Measurements from ENCODE around the gene GRM5.
"Not testable (repeated sequence)": the region's sequence is repeated elsewhere in the genome, so short reads cannot be mapped to it uniquely, and the experiment has no call there.

DNA sequence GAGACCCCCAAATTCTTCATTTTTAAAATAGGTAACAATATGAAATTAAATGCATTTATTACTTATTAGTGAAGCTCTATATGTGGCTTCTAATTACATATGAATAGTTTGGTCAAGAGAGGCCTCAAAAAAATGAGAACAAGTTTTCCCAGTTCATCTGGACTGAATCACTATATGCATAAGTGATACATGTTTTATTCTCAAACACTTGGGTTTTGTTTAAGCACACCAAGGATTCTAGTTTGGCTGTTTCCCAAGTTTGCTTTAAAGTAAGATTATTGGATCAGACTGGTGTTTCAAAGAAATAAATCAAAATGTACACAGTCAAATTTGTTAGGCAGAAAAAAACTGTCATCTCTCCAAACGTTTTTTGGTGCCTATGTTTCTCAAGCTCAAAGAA is 136.1 kb downstream of the GRM5 start:
- TF ChIP-seq, protein P1, sequence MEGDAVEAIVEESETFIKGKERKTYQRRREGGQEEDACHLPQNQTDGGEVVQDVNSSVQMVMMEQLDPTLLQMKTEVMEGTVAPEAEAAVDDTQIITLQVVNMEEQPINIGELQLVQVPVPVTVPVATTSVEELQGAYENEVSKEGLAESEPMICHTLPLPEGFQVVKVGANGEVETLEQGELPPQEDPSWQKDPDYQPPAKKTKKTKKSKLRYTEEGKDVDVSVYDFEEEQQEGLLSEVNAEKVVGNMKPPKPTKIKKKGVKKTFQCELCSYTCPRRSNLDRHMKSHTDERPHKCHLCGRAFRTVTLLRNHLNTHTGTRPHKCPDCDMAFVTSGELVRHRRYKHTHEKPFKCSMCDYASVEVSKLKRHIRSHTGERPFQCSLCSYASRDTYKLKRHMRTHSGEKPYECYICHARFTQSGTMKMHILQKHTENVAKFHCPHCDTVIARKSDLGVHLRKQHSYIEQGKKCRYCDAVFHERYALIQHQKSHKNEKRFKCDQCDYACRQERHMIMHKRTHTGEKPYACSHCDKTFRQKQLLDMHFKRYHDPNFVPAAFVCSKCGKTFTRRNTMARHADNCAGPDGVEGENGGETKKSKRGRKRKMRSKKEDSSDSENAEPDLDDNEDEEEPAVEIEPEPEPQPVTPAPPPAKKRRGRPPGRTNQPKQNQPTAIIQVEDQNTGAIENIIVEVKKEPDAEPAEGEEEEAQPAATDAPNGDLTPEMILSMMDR (IDR thresholded peaks at IDR 0.05), result not testable (repeated sequence)
- not testable (repeated sequence) for TF ChIP-seq POLR2AphosphoS5, EP300 (IDR thresholded peaks at IDR 0.05)

All from stomach (tissue), 4 donors.